Measurements from ENCODE around the gene OR10R2.

GRCh38 chr1:158507511-158507910, 35.5 kb downstream of the OR10R2 start:
- TF ChIP-seq CTCF (IDR thresholded peaks at IDR 0.05): no peak
- no peak for TF ChIP-seq POLR2A (IDR thresholded peaks at IDR 0.05)
- TF ChIP-seq EP300 (IDR thresholded peaks at IDR 0.05): no peak

Measured in suprapubic skin (tissue), 3 donors.